Breast epithelium (tissue), 3 donors: ENCODE results near the gene GNAI2.

Experiments used
- POLR2A ChIP-seq: fragments of 450-650 bp; IDR thresholded peaks from one replicate; pipeline ENCODE4 v1.6.1; 2016; ENCODE audit warnings: antibody characterized with exemption, mild to moderate bottlenecking, moderate library complexity
- POLR2AphosphoS5 ChIP-seq, 3 donors: sonication (generic); formaldehyde crosslinking; IDR thresholded peaks; one replicate each; pipeline ENCODE4 v1.6.1; 2017; ENCODE audit warnings: antibody characterized with exemption in 3 of 3
- TF ChIP-seq, protein P1 (sequence below), 3 donors: fragments of 450-650 bp; IDR thresholded peaks; one replicate each; pipeline ENCODE4 v1.5.1; 2016 to 2017; ENCODE audit warnings: antibody characterized with exemption in 3 of 3, mild to moderate bottlenecking in 3 of 3, moderate library complexity in 3 of 3

DNA sequence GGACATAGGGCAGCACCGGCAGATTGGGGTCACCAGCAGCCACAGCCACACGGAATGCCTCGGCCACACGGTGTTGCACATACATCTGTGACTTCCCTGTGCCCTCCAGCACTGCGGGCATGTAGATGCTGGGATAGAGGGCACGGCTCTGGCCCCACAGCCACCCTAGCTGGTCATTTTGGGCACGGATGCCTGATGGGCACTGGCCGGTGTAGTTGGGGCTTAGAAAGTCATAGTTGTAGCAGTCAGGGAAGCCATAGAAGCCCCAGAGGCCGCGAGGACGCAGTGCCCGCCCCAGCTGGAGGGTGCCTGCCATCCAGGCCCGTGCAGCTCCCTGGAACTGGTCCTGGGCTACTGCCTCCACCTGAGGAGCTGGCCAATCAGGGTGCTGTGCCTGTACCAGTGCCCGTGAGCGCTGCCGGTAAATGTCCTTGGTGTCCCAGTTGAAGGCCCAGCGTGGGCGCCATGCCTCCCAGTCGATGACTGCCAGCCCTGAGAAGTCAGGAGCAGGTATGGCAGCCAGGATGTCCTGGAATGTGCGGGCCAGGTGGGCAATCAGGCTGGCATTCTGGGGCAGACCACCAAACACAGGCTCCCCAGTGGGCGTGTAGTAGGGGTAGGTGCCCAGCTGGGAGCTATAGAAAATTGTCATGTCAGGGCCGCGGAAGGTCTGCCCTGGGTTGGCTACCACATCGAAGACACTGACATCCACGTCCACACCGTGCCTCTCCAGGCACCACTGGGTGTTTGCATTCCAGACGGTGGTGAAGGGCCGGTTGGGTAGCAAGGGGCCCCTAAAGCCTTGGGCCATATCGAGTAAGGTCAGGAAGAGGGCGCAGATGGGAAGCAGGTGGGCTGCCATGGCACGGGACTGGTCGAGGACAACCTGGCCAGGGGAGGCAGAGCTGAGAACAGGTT lies 66.3 kb downstream of the GNAI2 start:
- TF ChIP-seq, protein P1, sequence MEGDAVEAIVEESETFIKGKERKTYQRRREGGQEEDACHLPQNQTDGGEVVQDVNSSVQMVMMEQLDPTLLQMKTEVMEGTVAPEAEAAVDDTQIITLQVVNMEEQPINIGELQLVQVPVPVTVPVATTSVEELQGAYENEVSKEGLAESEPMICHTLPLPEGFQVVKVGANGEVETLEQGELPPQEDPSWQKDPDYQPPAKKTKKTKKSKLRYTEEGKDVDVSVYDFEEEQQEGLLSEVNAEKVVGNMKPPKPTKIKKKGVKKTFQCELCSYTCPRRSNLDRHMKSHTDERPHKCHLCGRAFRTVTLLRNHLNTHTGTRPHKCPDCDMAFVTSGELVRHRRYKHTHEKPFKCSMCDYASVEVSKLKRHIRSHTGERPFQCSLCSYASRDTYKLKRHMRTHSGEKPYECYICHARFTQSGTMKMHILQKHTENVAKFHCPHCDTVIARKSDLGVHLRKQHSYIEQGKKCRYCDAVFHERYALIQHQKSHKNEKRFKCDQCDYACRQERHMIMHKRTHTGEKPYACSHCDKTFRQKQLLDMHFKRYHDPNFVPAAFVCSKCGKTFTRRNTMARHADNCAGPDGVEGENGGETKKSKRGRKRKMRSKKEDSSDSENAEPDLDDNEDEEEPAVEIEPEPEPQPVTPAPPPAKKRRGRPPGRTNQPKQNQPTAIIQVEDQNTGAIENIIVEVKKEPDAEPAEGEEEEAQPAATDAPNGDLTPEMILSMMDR (IDR thresholded peaks at IDR 0.05), result no peak
- TF ChIP-seq POLR2A, result no peak
- TF ChIP-seq POLR2AphosphoS5 (IDR thresholded peaks at IDR 0.05), result no peak
